DND-41 (cell line): ENCODE measurements around the gene ZNF593.

Source experiments
- ATAC-seq: fragments of 200-7000 bp; cut with Tn5 transposase; 3 replicates; pipeline ENCODE4 v1.9.1; 2021; ENCODE audit warnings: low read depth; ENCODE audit not compliant: insufficient read depth
- DNase-seq: peaks from one replicate; pipeline ENCODE4 v3.0.0-alpha.2; 2020
- H2AFZ ChIP-seq: 2 replicates; pipeline ENCODE4 v1.6.0; 2012; ENCODE audit warnings: low read depth, low read length
- H3K27ac ChIP-seq: 2 replicates; pipeline ENCODE4 v1.5.1; 2012; ENCODE audit warnings: low read length, inconsistent platforms
- H3K27me3 ChIP-seq: fragments of 200-600 bp; sonication (generic); 2 replicates; pipeline ENCODE4 v1.6.0; 2012; ENCODE audit warnings: low read length, mild to moderate bottlenecking, inconsistent platforms; ENCODE audit not compliant: insufficient read depth, poor library complexity
- H3K36me3 ChIP-seq: 2 replicates; pipeline ENCODE4 v1.5.1; 2012; ENCODE audit warnings: low read length, inconsistent platforms; ENCODE audit not compliant: insufficient read depth
- H3K4me1 ChIP-seq: 2 replicates; pipeline ENCODE4 v1.5.1; 2012; ENCODE audit warnings: mild to moderate bottlenecking, low read length; ENCODE audit not compliant: insufficient read depth
- H3K4me2 ChIP-seq: 2 replicates; pipeline ENCODE4 v1.6.0; 2012; ENCODE audit warnings: mild to moderate bottlenecking, moderate library complexity, low read length, inconsistent platforms; ENCODE audit not compliant: insufficient read depth
- H3K4me3 ChIP-seq, 2 experiments: fragments of 200-600 bp in 1 of 2; shearing (Covaris generic) in 1 of 2; 2 replicates each; pipeline ENCODE4 v1.5.1; 2012 to 2016; ENCODE audit warnings: inconsistent platforms in 2 of 2, low read length in 2 of 2, mild to moderate bottlenecking in 2 of 2, low read depth in 1 of 2, moderate library complexity in 1 of 2
- H3K79me2 ChIP-seq: 2 replicates; pipeline ENCODE4 v1.6.0; 2012; ENCODE audit warnings: low read length, inconsistent platforms; ENCODE audit not compliant: insufficient read depth
- H3K9ac ChIP-seq: 2 replicates; pipeline ENCODE4 v1.6.0; 2012; ENCODE audit warnings: low read depth, mild to moderate bottlenecking, inconsistent platforms, low read length, moderate library complexity
- H3K9me3 ChIP-seq: 2 replicates; pipeline ENCODE4 v1.5.1; 2012; ENCODE audit warnings: low read length, moderate library complexity, mild to moderate bottlenecking, inconsistent platforms; ENCODE audit not compliant: insufficient read depth, severe bottlenecking
- H4K20me1 ChIP-seq: 2 replicates; pipeline ENCODE4 v1.6.0; 2012; ENCODE audit warnings: low read length; ENCODE audit not compliant: insufficient read depth
- EZH2 ChIP-seq: IDR thresholded peaks from 3 replicates; pipeline ENCODE4 v1.6.1; 2012; ENCODE audit warnings: borderline replicate concordance, low read depth, mild to moderate bottlenecking, moderate library complexity, low read length, inconsistent platforms; ENCODE audit not compliant: severe bottlenecking
- TF ChIP-seq, protein P1 (sequence below): IDR thresholded peaks from 2 replicates; pipeline ENCODE4 v1.5.1; 2012; ENCODE audit warnings: borderline replicate concordance, low read length, moderate library complexity, mild to moderate bottlenecking; ENCODE audit not compliant: poor library complexity, severe bottlenecking; ENCODE audit errors: extremely low read depth

ZNF593 gene

DNA sequence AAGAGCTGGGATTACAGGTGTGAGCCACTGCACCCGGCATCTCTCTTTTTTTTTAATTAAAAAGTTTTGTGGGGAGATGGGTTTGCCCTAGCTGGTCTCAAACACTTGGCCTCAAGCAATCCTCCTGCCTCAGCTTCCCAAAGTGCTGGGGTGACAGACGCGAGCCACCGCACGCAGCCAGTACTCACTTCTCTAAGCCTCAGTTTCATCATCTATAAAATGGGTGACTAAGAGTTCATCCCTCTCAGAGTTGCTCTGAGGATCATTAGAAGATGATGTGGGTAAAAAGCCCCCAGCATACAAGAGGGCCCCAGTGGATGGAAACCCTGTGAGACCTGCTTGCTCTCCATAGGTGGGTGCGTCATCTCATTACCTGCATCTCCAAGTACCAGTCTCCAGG, 18.2 kb downstream of the ZNF593 start:
- DNase-seq (no peak), ATAC-seq (no peak)
- TF ChIP-seq EZH2 = no peak
- TF ChIP-seq, protein P1, sequence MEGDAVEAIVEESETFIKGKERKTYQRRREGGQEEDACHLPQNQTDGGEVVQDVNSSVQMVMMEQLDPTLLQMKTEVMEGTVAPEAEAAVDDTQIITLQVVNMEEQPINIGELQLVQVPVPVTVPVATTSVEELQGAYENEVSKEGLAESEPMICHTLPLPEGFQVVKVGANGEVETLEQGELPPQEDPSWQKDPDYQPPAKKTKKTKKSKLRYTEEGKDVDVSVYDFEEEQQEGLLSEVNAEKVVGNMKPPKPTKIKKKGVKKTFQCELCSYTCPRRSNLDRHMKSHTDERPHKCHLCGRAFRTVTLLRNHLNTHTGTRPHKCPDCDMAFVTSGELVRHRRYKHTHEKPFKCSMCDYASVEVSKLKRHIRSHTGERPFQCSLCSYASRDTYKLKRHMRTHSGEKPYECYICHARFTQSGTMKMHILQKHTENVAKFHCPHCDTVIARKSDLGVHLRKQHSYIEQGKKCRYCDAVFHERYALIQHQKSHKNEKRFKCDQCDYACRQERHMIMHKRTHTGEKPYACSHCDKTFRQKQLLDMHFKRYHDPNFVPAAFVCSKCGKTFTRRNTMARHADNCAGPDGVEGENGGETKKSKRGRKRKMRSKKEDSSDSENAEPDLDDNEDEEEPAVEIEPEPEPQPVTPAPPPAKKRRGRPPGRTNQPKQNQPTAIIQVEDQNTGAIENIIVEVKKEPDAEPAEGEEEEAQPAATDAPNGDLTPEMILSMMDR = no peak
- peaks cover 8% of the 10 kb centered on the region for H3K4me1 ChIP-seq
- no peak overlapping the region for H2AFZ ChIP-seq
- no peak overlapping the region for H3K9ac ChIP-seq
- H3K36me3 ChIP-seq = no peaks in the 10 kb centered on the region
- no peaks in the 10 kb centered on the region; the same call in 1 of the 2 replicates for H4K20me1 ChIP-seq
- no peak overlapping the region for H3K27ac ChIP-seq
- H3K4me2 ChIP-seq = no peak overlapping the region
- no peaks in the 10 kb centered on the region for H3K79me2 ChIP-seq
- H3K9me3 ChIP-seq = no peaks in the 10 kb centered on the region
- no peaks in the 10 kb centered on the region for H3K27me3 ChIP-seq
- no peak overlapping the region for H3K4me3 ChIP-seq

DNA sequence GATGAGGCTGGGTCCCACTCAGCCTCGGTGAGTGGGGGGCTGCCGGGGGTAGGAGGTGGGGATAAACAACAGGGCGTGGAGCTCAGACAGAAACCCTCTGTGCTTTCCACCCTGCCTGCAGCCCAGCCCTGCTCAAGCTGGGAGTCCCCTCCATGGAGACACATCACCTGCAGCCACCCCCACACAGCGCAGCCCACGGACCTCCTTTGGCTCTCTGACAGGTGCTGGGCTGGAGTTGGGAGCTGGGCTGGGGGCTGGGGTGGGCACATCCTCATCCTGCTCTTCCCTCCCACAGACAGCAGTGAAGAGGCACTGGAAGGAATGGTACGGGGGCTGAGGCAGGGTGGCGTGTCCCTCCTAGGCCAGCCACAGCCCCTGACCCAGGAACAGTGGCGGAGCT, 18.8 kb downstream of the ZNF593 start:
- no peak for ATAC-seq
- Histone ChIP-seq H3K4me1 (peaks cover 8% of the 10 kb centered on the region), H3K79me2 (no peaks in the 10 kb centered on the region), H4K20me1 (no peaks in the 10 kb centered on the region; the same call in 1 of the 2 replicates), H3K9ac (no peak overlapping the region), H2AFZ (no peak overlapping the region), H3K4me3 (no peak overlapping the region), H3K27ac (no peak overlapping the region), H3K36me3 (no peaks in the 10 kb centered on the region), H3K27me3 (no peaks in the 10 kb centered on the region), H3K4me2 (no peak overlapping the region), H3K9me3 (no peaks in the 10 kb centered on the region)
- DNase-seq = no peak
- TF ChIP-seq, protein P1 = no peak
- TF ChIP-seq EZH2 = no peak

DNA sequence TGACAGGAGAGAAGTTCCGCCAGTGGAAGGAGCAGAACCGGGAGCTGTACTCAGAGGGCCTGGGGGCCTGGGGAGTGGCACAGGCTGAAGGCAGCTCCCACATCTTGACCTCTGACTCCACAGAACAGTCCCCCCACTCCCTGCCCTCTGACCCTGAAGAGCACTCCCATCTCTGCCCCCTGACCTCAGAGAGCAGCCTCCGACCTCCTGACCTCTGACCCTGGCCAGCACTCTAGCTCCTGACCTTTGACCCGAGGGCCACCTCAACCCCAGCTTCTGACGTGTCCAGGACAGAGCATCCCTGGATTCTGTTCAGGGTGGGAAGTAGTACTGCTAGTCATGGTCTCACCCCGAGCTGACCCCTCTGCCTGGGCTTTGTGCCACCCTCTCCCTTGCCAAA, 19.6 kb downstream of the ZNF593 start:
- H3K79me2 ChIP-seq = no peaks in the 10 kb centered on the region
- no peak overlapping the region for H3K9ac ChIP-seq
- H3K4me2 ChIP-seq = no peak overlapping the region
- no peaks in the 10 kb centered on the region for H3K36me3 ChIP-seq
- H3K9me3 ChIP-seq = no peaks in the 10 kb centered on the region
- H4K20me1 ChIP-seq = no peaks in the 10 kb centered on the region; the same call in 1 of the 2 replicates
- DNase-seq (no peak), ATAC-seq (no peak)
- no peaks in the 10 kb centered on the region for H3K27me3 ChIP-seq
- H3K4me3 ChIP-seq = no peak overlapping the region
- TF ChIP-seq, protein P1 = no peak
- no peak for TF ChIP-seq EZH2
- H3K27ac ChIP-seq = no peak overlapping the region
- no peak overlapping the region for H2AFZ ChIP-seq
- peaks cover 8% of the 10 kb centered on the region for H3K4me1 ChIP-seq
